ENCODE measurements around the gene TCAP. TPM values are rescaled to one million over a fixed set of nuclear protein-coding genes. Genes with fewer than 3 reads are reported as not detected.

TCAP gene
- total and polyA plus RNA-seq, 10 of the 15 experiments (the other 5 are each of a cell fraction or from before 2014, with no cell fraction given), result 0.17 to 1.0 (median 0.36) TPM; not detected in 3

GRCh38 chr17:39621523-39622379, 43.4 kb upstream of the TCAP start (continued):
- TF ChIP-seq ELK1 (IDR thresholded peaks at IDR 0.05; ENCODE audit: low read depth, low read length) (peak; percentile 29; the same call in 1 of the 2 replicates), SUZ12 (IDR thresholded peaks at IDR 0.05; ENCODE audit: unreplicated experiment) (no peak), ASH2L (IDR thresholded peaks at IDR 0.05; ENCODE audit: borderline replicate concordance, low read depth) (no peak), HDAC2 (IDR thresholded peaks at IDR 0.05) (no peak), SIX5 (IDR thresholded peaks at IDR 0.05; ENCODE audit: low read depth, low read length, severe bottlenecking) (no peak), ETV6 (conservative IDR thresholded peaks at IDR 0.05 in 1 of 2, IDR thresholded peaks at IDR 0.05 in 1 of 2; ENCODE audit: borderline replicate concordance in 1 of 2, low read depth in 1 of 2) (no peak), PAX8 (IDR thresholded peaks at IDR 0.05) (no peak)

DNA sequence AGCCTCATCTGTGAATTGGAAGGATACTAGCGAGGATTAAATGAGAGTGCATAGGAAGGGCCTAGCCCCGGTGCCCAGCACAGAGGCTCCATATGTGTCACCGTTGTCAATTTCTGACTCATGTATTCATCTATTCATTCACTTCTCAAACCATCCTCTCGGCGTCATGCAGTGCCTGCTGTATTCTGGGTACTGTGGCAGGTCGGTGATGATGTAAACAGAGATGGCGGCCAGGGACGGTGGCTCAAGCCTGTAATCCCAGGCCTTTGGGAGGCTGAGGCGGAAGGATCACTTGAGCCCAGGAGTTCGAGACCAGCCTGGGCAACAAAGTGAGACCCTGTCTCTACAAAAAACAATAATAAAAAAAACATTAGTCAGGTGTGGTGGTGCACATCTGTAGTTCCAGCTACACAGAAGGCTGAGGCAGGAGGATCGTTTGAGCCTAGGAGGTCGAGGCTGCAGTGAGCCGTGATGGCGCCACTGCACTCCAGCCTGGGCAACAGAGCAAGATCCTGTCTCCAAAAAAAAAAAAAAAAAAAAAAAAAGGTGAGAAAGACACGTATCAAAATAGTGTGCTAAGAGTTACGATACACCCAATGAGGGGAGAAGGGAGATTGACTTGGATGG, 42.7 kb upstream of the TCAP start:
- peaks cover 4 to 7% of the 10 kb centered on the region in 2 experiments for H3K27me3 ChIP-seq (replicated peaks in 1 of 2; ENCODE audit: control insufficient read depth in 2 of 2, insufficient read depth in 2 of 2, low read length in 1 of 2)
- peak overlapping the region; percentile 98 for H3K4me2 ChIP-seq (ENCODE audit: control insufficient read depth, insufficient read depth)
- no peaks in the 10 kb centered on the region for H3K9me3 ChIP-seq (replicated peaks; ENCODE audit: control insufficient read depth, insufficient read depth, low read length)
- FAIRE-seq, result peak; percentile 52
- in situ Hi-C loops (cut with MboI), result loop anchor here (5.0 kb wide), 2 partner anchors 130 to 360 kb away; partner anchors contain the start of gene PSMD3
- peak overlapping the region; percentile 46; the same call in 1 of the 2 replicates for H3K4me3 ChIP-seq
- no TSS peak for BruUV-seq (replicated peaks)
- peak; percentile 75 for ATAC-seq
- ChIA-PET POLR2A (no interaction called here), SMC1A (ENCODE audit: uncharacterized antibody, unreplicated experiment) (interaction anchor here (1.0 to 5.4 kb wide), 15 partner anchors 9 to 358 kb away, joined by 3 to 36 read pairs (median 6); partner anchors contain the start of genes MIEN1, PSMD3 and STARD3), RAD21 (ENCODE audit: unreplicated experiment) (interaction anchor here (0.6 to 5.6 kb wide), 18 partner anchors 11 to 464 kb away, joined by 3 to 54 read pairs (median 7); partner anchors contain the start of genes MIEN1 and PSMD3), CTCF (interaction anchor here (0.6 to 8.9 kb wide), 41 partner anchors 8 to 501 kb away, joined by 3 to 225 read pairs (median 6); partner anchors contain the start of genes IKZF3, MIEN1, PNMT and PSMD3)
- intact Hi-C loops (cut with micrococcal nuclease; ENCODE audit: unreplicated experiment), result loop anchor here (1.0 to 5.0 kb wide), 6 partner anchors 74 to 405 kb away; partner anchors contain the start of genes IKZF3, MIEN1 and PSMD3
- no peak overlapping the region for H3K27ac ChIP-seq (ENCODE audit: control insufficient read depth, insufficient read depth)
- no peaks in the 10 kb centered on the region for H3K79me2 ChIP-seq (ENCODE audit: control insufficient read depth, insufficient read depth, low read length)
- H3K9ac ChIP-seq (ENCODE audit: control insufficient read depth, insufficient read depth, low read length), result peak overlapping the region; percentile 14; the same call in 1 of the 2 replicates
- H3K4me1 ChIP-seq (ENCODE audit: control insufficient read depth, insufficient read depth, low read length), result peaks cover 5% of the 10 kb centered on the region
- 19% methylated on average over 15 of the region's 16 CpGs for WGBS (ENCODE audit: insufficient coverage, insufficient replicate concordance, low lambda C conversion rate, missing lambda C conversion rate)
- DNase-seq (ENCODE audit: low read depth, low spot score), result no peak
- H4K20me1 ChIP-seq (ENCODE audit: control insufficient read depth, insufficient read depth), result no peaks in the 10 kb centered on the region
- peak overlapping the region; percentile 93 for H2AFZ ChIP-seq (ENCODE audit: control insufficient read depth, low read depth, low read length)
- H3K36me3 ChIP-seq (ENCODE audit: control insufficient read depth in 2 of 2, insufficient read depth in 2 of 2, low read length in 1 of 2), result no peaks in the 10 kb centered on the region
- TF ChIP-seq IKZF1 (conservative IDR thresholded peaks at IDR 0.05), result no peak
- TF ChIP-seq CREB1 (IDR thresholded peaks at IDR 0.05; ENCODE audit: low read depth), result 0 out of 2 replicates have a peak, but pooled peaks have one; percentile 48
- TF ChIP-seq SP1 (IDR thresholded peaks at IDR 0.05; ENCODE audit: low read depth, low read length), result no peak
- TF ChIP-seq IRF3 (IDR thresholded peaks at IDR 0.05), result no peak
- TF ChIP-seq RELA (IDR thresholded peaks at IDR 0.05; ENCODE audit: borderline replicate concordance, partially characterized antibody), result no peak
- TF ChIP-seq YY1 (IDR thresholded peaks at IDR 0.05; ENCODE audit: low read depth, low read length), result peak; percentile 76
- no peak for TF ChIP-seq BMI1 (IDR thresholded peaks at IDR 0.05; ENCODE audit: borderline replicate concordance)
- no peak for TF ChIP-seq PBX3 (IDR thresholded peaks at IDR 0.05; ENCODE audit: insufficient replicate concordance, low read depth, low read length)
- TF ChIP-seq, protein P1, sequence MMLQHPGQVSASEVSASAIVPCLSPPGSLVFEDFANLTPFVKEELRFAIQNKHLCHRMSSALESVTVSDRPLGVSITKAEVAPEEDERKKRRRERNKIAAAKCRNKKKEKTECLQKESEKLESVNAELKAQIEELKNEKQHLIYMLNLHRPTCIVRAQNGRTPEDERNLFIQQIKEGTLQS (IDR thresholded peaks at IDR 0.05; ENCODE audit: borderline replicate concordance, extremely low read depth, low read depth, low read length), result no peak
